Central memory CD8-positive, alpha-beta T cell (primary cell): ENCODE results near the gene NRXN2.

Experiments
- ATAC-seq: fragments of 150-1000 bp; cut with Tn5 transposase; replicated peaks from 2 replicates; pipeline ENCODE4 v1.10.0; 2022; ENCODE audit warnings: mild to moderate bottlenecking, moderate FRiP score, moderate number of reproducible peaks; ENCODE audit not compliant: poor library complexity, severe bottlenecking; ENCODE audit errors: extremely low read depth
- DNase-seq, 2 donors: peaks; one replicate each; pipeline ENCODE4 v3.0.0; 2021; ENCODE audit warnings: low spot score in 2 of 2
- H3K27ac Mint-ChIP-seq: one replicate; pipeline ENCODE4 v1.8.0; 2022; ENCODE audit warnings: low read depth, mild to moderate bottlenecking, moderate library complexity, mixed read lengths
- H3K27me3 Mint-ChIP-seq: one replicate; pipeline ENCODE4 v1.8.0; 2022; ENCODE audit warnings: mixed read lengths
- H3K36me3 Mint-ChIP-seq: one replicate; pipeline ENCODE4 v1.8.0; 2022; ENCODE audit warnings: mild to moderate bottlenecking, moderate library complexity, mixed read lengths; ENCODE audit not compliant: insufficient read depth
- H3K4me1 Mint-ChIP-seq: one replicate; pipeline ENCODE4 v1.8.0; 2022; ENCODE audit warnings: mixed read lengths
- H3K4me3 Mint-ChIP-seq: one replicate; pipeline ENCODE4 v1.8.0; 2022; ENCODE audit warnings: mild to moderate bottlenecking, moderate library complexity, mixed read lengths
- H3K9me3 Mint-ChIP-seq: one replicate; pipeline ENCODE4 v1.8.0; 2022; ENCODE audit warnings: mixed read lengths

The NRXN2 gene

GRCh38 chr11:64647019-64647779 lies 75.8 kb downstream of the NRXN2 start:
- H3K27me3 Mint-ChIP-seq = peaks cover 55% of the 10 kb centered on the region
- H3K9me3 Mint-ChIP-seq = no peaks in the 10 kb centered on the region
- ATAC-seq = no peak
- no peak overlapping the region for H3K4me3 Mint-ChIP-seq
- H3K36me3 Mint-ChIP-seq = no peaks in the 10 kb centered on the region
- H3K27ac Mint-ChIP-seq = no peak overlapping the region
- no peak for DNase-seq
- no peaks in the 10 kb centered on the region for H3K4me1 Mint-ChIP-seq

DNA sequence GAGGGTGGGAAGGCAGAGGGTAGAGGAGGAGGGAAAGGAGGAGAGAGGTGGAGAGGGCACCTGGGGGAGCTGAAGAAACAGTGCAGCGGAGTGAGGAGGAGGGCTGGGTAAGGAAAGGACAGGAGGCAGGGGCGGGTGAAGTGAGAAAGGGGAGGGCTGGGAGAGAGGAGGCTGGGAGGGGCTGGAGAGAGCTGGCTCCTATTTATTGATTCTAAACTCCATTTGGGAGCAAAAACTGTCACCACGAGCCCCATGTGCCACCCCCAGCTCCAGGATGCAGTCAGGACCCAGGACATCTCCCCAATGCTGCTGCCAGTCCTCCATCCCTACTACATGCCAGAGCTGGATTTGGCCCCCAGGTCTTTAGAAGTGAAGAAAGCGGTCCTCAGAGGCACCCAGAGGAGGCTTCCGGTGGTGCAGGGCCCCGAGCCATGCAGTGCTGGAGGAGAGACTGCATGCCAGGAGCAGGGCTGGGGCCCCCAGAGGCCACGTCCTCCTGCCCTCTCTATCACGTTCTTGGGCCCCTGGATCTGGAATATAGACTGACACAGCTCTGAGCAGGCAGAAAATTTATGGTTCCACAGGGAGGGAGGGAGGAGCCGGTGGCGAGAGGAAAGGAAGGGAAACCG lies 78.2 kb downstream of the NRXN2 start:
- ATAC-seq (no peak), DNase-seq (no peak)
- H3K4me3 Mint-ChIP-seq = no peak overlapping the region
- no peaks in the 10 kb centered on the region for H3K9me3 Mint-ChIP-seq
- H3K27ac Mint-ChIP-seq = no peak overlapping the region
- H3K36me3 Mint-ChIP-seq = no peaks in the 10 kb centered on the region
- H3K27me3 Mint-ChIP-seq = peaks cover 55% of the 10 kb centered on the region
- H3K4me1 Mint-ChIP-seq = no peaks in the 10 kb centered on the region

- Mint-ChIP-seq H3K9me3 (no peaks in the 10 kb centered on the region), H3K36me3 (no peaks in the 10 kb centered on the region), H3K4me1 (no peaks in the 10 kb centered on the region), H3K27ac (no peak overlapping the region), H3K27me3 (peaks cover 48% of the 10 kb centered on the region), H3K4me3 (peak overlapping the region; percentile 9)
- ATAC-seq = no peak
- no peak for DNase-seq
Measured at GRCh38 chr11:64643920-64644646, 78.9 kb downstream of the NRXN2 start.

DNA sequence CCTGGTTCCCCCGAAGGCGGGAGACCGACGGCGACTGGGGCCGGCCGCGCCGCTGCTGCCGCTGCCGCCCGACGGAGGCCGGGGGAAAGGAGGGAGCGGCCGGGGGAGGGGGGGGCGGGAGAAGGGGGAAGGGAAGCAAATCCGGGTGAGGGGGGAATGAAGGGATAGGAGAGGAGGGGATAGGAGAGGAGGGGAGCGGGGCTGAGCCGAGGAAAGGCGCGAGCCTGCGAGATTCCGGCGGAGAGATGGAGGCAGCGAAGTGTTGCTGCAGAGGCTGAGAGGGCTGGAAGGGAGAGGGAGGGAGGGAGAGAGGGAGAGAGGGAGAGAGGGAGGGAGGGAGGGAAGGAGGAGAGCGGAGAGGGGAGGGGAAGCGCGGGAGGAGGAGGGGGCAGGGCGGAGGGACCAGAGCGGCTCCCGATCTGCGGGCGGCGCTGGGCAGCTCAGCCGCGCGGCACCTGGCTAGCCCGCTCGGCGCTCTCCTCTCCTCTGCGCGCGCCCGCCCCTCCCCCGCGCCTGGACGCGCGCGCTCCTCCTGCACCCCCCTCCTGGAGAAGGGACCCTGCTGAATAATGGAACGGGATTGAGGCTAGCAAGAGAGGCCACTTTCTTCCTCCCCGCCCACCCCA lies 79.6 kb downstream of the NRXN2 start:
- H3K27ac Mint-ChIP-seq = no peak overlapping the region
- no peaks in the 10 kb centered on the region for H3K4me1 Mint-ChIP-seq
- peaks cover 45% of the 10 kb centered on the region for H3K27me3 Mint-ChIP-seq
- H3K4me3 Mint-ChIP-seq = no peak overlapping the region
- ATAC-seq = no peak
- H3K9me3 Mint-ChIP-seq = no peaks in the 10 kb centered on the region
- no peaks in the 10 kb centered on the region for H3K36me3 Mint-ChIP-seq
- DNase-seq = no peak

GRCh38 chr11:64642871-64643255 lies 80.1 kb downstream of the NRXN2 start:
- H3K36me3 Mint-ChIP-seq = no peaks in the 10 kb centered on the region
- no peak overlapping the region for H3K27ac Mint-ChIP-seq
- H3K9me3 Mint-ChIP-seq = no peaks in the 10 kb centered on the region
- no peaks in the 10 kb centered on the region for H3K4me1 Mint-ChIP-seq
- peaks cover 42% of the 10 kb centered on the region for H3K27me3 Mint-ChIP-seq
- DNase-seq = no peak
- no peak overlapping the region for H3K4me3 Mint-ChIP-seq
- ATAC-seq = no peak

- Mint-ChIP-seq H3K4me1 (no peaks in the 10 kb centered on the region), H3K27me3 (peaks cover 37% of the 10 kb centered on the region), H3K36me3 (no peaks in the 10 kb centered on the region), H3K4me3 (no peak overlapping the region), H3K27ac (no peak overlapping the region), H3K9me3 (no peaks in the 10 kb centered on the region)
- no peak for ATAC-seq
- no peak for DNase-seq
Measured at GRCh38 chr11:64642418-64642735, 80.6 kb downstream of the NRXN2 start.

GRCh38 chr11:64641596-64642417 lies 81.2 kb downstream of the NRXN2 start:
- Mint-ChIP-seq H3K4me3 (no peak overlapping the region), H3K27me3 (peaks cover 31% of the 10 kb centered on the region), H3K4me1 (no peaks in the 10 kb centered on the region), H3K27ac (no peak overlapping the region), H3K36me3 (no peaks in the 10 kb centered on the region), H3K9me3 (no peaks in the 10 kb centered on the region)
- ATAC-seq = no peak
- DNase-seq = no peak

DNA sequence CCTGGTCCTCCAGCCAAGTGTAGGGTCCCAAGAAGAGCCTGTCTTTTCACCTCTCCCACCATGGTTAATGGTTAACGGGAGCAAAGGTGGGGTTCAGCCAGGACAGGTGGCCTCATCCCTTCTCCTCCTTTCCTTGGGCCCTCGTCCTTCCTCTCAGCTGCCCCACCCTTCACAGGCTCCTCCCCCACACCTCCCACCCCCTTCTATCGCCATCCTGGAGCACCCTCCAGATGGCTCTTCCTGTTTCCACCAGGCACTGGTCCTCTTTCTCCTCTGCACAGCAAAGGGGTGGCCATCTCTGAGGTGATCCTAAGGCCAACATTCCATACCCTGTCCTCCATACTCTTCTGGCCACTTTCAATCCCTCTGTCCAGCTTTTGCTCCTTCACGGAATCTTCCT lies 83.1 kb downstream of the NRXN2 start:
- H3K9me3 Mint-ChIP-seq = no peaks in the 10 kb centered on the region
- no peak overlapping the region for H3K27ac Mint-ChIP-seq
- H3K27me3 Mint-ChIP-seq = peaks cover 21% of the 10 kb centered on the region
- no peaks in the 10 kb centered on the region for H3K36me3 Mint-ChIP-seq
- DNase-seq (no peak), ATAC-seq (no peak)
- peaks cover 8% of the 10 kb centered on the region for H3K4me1 Mint-ChIP-seq
- no peak overlapping the region for H3K4me3 Mint-ChIP-seq

DNA sequence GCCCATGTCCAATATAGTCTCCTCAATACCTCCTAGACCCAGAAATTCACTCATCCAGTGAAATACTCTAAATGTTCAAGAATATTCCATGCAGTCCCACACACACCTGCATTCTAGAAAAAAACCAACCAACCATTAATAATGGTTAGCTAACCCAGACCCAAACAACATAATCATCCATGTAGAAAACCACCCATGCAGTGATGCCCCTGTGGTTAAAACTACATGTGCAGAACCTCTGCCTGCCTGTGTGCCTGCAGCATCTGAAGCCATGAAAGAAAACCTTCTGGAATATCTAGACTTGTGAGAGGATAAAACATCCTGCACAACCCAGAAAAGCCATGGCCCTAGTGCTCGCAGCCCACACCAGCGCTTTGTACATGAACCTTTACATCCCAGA lies 84.2 kb downstream of the NRXN2 start:
- H3K36me3 Mint-ChIP-seq = no peaks in the 10 kb centered on the region

DNA sequence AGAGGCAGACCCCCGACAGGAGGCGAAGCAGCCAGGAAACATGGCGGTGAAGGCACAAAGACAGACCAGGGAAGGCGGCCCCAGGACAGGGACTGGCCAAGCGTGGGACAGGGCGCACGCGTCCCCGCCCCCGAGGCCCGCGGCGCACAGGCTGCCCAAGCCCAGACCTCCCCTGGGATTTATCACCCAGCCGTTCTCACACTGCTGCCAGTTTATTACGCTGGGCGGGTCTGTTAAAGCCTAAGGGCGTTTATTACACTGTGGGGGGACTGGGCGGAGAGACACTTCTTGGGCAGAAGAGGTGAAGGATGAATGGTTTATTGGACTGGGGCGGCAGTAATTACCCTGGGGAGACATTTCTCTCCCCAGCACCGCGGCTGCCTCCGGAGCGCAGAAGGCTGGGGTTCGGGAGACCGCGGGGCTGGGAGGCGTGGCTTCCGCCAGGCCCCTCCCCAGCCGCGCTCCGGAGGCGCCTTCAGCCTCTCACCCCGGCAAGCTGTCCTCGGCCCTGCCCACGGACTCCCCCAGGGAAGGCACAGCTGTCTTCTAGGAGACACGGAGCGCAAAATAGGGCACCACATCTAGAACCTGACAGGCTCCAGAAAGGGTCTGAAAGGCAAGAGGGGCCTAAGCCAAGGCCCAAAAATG lies 84.9 kb downstream of the NRXN2 start:
- Mint-ChIP-seq H3K27ac (no peak overlapping the region), H3K9me3 (no peaks in the 10 kb centered on the region), H3K4me1 (peaks cover 25% of the 10 kb centered on the region), H3K27me3 (peaks cover 19% of the 10 kb centered on the region), H3K36me3 (no peaks in the 10 kb centered on the region), H3K4me3 (no peak overlapping the region)
- no peak for DNase-seq
- no peak for ATAC-seq

More for the DNA sequence above, 84.2 kb downstream of the NRXN2 start:
- ATAC-seq (no peak), DNase-seq (no peak)
- Mint-ChIP-seq H3K27me3 (peaks cover 20% of the 10 kb centered on the region), H3K4me1 (peaks cover 19% of the 10 kb centered on the region), H3K27ac (no peak overlapping the region), H3K4me3 (no peak overlapping the region), H3K9me3 (no peaks in the 10 kb centered on the region)

- Mint-ChIP-seq H3K36me3 (no peaks in the 10 kb centered on the region), H3K9me3 (no peaks in the 10 kb centered on the region), H3K4me1 (peaks cover 25% of the 10 kb centered on the region), H3K27ac (no peak overlapping the region), H3K4me3 (no peak overlapping the region), H3K27me3 (peaks cover 19% of the 10 kb centered on the region)
- ATAC-seq (no peak), DNase-seq (no peak)
Measured at GRCh38 chr11:64637334-64638017, 85.5 kb downstream of the NRXN2 start.
